Vagina (tissue), 2 donors: ENCODE results near the gene PKIB.

Experiments used
- POLR2A ChIP-seq, 2 donors: fragments of 450-650 bp; IDR thresholded peaks; one replicate each; pipeline ENCODE4 v1.6.1; 2017; ENCODE audit warnings: antibody characterized with exemption in 2 of 2, mild to moderate bottlenecking in 2 of 2, moderate library complexity in 2 of 2
- TF ChIP-seq, protein P1 (sequence below), 3 experiments: fragments of 450-650 bp in 2 of 3; fragments of 200-600 bp in 1 of 3; sonication (generic) in 1 of 3; IDR thresholded peaks; one replicate each; pipeline ENCODE4 v1.5.1; 2017 to 2019; ENCODE audit warnings: antibody characterized with exemption in 3 of 3, mild to moderate bottlenecking in 2 of 3, moderate library complexity in 2 of 3

DNA sequence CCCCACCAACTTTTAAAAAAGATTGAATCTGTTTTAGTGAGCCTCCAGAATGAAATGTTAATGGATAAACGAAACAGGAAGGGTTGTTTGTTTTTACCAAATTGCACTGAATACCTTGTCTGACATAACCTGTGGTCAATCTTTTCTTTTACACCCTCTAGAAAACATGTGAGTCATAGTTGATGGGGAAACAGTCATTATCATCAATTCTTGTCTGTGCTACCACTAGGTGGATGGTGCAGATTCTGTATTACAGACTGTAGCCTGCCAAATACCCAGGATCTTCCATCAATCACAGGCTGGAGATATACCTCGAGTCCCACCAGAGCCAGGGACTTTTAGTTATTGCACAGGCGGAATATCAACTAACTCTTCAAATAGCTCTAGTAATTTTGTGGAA lies 29.5 kb upstream of the PKIB start:
- TF ChIP-seq POLR2A (IDR thresholded peaks at IDR 0.05) = no peak
- TF ChIP-seq, protein P1, sequence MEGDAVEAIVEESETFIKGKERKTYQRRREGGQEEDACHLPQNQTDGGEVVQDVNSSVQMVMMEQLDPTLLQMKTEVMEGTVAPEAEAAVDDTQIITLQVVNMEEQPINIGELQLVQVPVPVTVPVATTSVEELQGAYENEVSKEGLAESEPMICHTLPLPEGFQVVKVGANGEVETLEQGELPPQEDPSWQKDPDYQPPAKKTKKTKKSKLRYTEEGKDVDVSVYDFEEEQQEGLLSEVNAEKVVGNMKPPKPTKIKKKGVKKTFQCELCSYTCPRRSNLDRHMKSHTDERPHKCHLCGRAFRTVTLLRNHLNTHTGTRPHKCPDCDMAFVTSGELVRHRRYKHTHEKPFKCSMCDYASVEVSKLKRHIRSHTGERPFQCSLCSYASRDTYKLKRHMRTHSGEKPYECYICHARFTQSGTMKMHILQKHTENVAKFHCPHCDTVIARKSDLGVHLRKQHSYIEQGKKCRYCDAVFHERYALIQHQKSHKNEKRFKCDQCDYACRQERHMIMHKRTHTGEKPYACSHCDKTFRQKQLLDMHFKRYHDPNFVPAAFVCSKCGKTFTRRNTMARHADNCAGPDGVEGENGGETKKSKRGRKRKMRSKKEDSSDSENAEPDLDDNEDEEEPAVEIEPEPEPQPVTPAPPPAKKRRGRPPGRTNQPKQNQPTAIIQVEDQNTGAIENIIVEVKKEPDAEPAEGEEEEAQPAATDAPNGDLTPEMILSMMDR (IDR thresholded peaks at IDR 0.05) = no peak
